ENCODE data around the gene NAALADL1. TPM values are rescaled to one million over a fixed set of nuclear protein-coding genes. Genes with fewer than 3 reads are reported as not detected.
"Not testable (repeated sequence)": the region's sequence is repeated elsewhere in the genome, so short reads cannot be mapped to it uniquely, and the experiment has no call there.

Gene NAALADL1
- total RNA-seq, 1 donor from 2014 or later = not detected

DNA sequence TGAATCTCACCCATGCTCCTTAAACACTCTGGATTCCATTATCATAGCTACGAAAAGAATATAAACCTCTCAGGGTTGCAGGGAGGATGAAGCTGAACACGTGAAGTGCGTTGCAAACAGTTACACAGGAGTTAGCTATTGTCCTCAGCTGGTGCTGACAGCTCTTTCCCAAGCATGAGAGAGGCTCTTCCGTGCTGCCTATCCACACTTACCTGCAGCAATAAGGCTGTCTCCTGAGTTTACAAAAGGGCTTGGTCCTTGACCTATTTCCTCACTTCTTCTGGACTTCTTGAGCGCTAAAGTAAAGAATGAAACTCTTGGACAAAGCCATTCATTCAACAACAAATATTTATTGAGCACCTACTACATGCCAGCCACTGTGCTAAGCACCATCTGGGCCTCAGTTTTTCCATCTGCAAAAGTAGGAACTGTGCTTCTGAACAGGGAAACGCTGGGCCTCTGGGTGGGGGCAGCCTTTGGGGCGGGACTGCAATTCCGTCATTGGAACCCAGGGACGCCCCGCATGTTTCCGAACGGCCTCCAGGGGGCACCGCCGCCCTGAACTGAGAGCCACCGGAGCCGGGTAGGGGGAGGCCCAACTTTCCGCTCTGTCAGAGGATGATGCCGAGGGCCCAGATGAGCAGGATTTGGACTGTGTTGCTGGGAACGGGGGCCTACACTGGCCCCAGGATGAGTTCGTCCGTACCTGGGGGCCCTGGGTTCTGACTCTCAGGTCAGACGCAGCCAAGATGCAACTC is 45.0 kb downstream of the NAALADL1 start:
- Mint-ChIP-seq H3K9me3 (ENCODE audit: unreplicated experiment) (no peaks in the 10 kb centered on the region), H3K4me1 (ENCODE audit: unreplicated experiment) (peaks cover 13% of the 10 kb centered on the region), H3K27ac (ENCODE audit: unreplicated experiment) (peak overlapping the region; percentile 91), H3K27me3 (ENCODE audit: unreplicated experiment) (peaks cover 2% of the 10 kb centered on the region), H3K36me3 (ENCODE audit: low read depth, unreplicated experiment) (peaks cover 8% of the 10 kb centered on the region), H3K4me3 (ENCODE audit: unreplicated experiment) (peak overlapping the region; percentile 90)
- TF ChIP-seq, protein P1, sequence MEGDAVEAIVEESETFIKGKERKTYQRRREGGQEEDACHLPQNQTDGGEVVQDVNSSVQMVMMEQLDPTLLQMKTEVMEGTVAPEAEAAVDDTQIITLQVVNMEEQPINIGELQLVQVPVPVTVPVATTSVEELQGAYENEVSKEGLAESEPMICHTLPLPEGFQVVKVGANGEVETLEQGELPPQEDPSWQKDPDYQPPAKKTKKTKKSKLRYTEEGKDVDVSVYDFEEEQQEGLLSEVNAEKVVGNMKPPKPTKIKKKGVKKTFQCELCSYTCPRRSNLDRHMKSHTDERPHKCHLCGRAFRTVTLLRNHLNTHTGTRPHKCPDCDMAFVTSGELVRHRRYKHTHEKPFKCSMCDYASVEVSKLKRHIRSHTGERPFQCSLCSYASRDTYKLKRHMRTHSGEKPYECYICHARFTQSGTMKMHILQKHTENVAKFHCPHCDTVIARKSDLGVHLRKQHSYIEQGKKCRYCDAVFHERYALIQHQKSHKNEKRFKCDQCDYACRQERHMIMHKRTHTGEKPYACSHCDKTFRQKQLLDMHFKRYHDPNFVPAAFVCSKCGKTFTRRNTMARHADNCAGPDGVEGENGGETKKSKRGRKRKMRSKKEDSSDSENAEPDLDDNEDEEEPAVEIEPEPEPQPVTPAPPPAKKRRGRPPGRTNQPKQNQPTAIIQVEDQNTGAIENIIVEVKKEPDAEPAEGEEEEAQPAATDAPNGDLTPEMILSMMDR (IDR thresholded peaks at IDR 0.05; ENCODE audit: unreplicated experiment) = no peak
- DNase-seq (ENCODE audit: low spot score) = peak; percentile 93

DNA sequence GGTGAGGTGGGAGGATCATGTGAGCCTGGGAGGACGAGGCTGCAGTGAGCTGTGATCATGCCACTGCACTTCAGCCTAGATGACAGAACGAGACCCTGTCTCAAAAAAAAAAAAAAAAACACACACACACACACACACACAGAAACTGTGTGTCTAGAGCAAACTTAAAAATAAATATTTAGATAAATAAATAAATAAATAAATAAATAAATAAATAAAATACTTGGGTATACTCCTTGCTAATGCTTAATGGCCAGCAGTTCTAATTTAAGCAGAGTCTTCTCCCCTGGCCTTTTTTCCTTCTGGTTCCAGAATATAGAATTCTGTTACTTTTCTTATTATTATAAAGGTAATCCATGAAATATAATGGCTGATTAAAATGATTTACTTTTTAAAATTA is 49.5 kb downstream of the NAALADL1 start:
- no peaks in the 10 kb centered on the region for H3K9me3 Mint-ChIP-seq (ENCODE audit: unreplicated experiment)

DNA sequence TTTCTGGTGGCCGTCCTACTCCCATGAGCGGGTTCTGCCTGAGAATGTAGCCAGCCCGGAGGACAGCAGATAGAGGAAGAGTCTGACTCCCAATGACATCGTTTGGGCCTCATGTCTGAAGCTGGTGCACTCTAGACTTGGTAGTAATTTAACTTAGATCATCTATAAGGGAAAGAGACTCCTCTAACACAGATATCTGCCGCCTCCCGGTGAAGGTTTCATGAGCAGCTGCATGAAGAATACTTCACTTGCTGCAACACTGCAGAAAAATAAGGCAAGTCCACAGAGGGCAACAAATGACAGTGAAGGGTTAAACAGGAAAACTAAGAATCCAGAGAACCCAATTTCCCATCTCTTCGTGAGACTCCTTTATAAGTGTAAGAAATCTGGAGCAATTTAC is 50.3 kb downstream of the NAALADL1 start:
- Mint-ChIP-seq H3K4me1 (ENCODE audit: unreplicated experiment) (peaks cover 3% of the 10 kb centered on the region), H3K4me3 (ENCODE audit: unreplicated experiment) (no peak overlapping the region), H3K27me3 (ENCODE audit: unreplicated experiment) (peaks cover 6% of the 10 kb centered on the region), H3K27ac (ENCODE audit: unreplicated experiment) (no peak overlapping the region), H3K9me3 (ENCODE audit: unreplicated experiment) (no peaks in the 10 kb centered on the region), H3K36me3 (ENCODE audit: low read depth, unreplicated experiment) (no peaks in the 10 kb centered on the region)
- DNase-seq (ENCODE audit: low spot score) = no peak
- TF ChIP-seq, protein P1 (IDR thresholded peaks at IDR 0.05; ENCODE audit: unreplicated experiment) = no peak

More for the DNA sequence above, 49.5 kb downstream of the NAALADL1 start:
- Mint-ChIP-seq H3K4me1 (ENCODE audit: unreplicated experiment) (peaks cover 7% of the 10 kb centered on the region), H3K36me3 (ENCODE audit: low read depth, unreplicated experiment) (no peaks in the 10 kb centered on the region), H3K27ac (ENCODE audit: unreplicated experiment) (no peak overlapping the region), H3K4me3 (ENCODE audit: unreplicated experiment) (no peak overlapping the region), H3K27me3 (ENCODE audit: unreplicated experiment) (peaks cover 6% of the 10 kb centered on the region)
- TF ChIP-seq, protein P1 (IDR thresholded peaks at IDR 0.05; ENCODE audit: unreplicated experiment) = no peak
- no peak for DNase-seq (ENCODE audit: low spot score)

DNA sequence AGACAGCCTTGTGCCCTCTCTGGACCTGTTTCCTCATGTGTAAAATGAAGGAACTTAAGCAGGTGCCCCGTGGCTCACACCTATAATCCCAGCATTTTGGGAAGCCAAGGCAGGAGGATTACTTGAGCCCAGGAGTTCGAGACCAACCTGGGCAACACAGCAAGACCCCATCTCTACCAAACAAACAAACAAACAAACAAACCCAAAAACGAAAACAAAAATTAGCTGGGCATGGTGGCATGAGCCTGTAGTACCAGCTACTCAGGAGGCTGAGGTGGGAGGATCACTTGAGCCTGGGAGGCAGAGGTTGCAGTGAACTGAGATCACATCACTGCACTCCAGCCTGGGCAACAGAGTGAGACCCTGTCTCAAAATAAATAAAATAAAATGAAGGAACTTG is 54.4 kb downstream of the NAALADL1 start:
- not testable (repeated sequence) for H3K27me3 Mint-ChIP-seq (ENCODE audit: unreplicated experiment)

DNA sequence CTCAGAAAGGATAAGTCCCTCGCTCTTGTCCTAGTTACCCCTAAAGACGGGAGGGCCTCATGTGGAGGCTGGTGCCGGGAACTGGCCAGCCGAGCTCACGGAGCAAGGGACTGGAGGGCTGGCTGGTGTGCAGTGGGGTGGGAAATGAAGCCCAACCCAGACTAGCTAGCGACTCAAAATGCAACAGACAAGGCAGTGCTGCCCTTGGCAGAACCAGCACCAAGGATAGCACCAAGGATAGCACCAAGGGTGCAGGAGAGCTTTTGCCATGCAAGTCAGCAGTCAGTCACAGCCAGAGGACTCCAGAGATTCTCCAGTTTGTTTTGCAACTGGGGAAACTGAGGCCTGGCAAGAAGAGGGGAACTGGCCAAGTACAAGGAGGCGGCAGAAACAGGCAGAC is 55.1 kb downstream of the NAALADL1 start:
- H3K27me3 Mint-ChIP-seq (ENCODE audit: unreplicated experiment) = peaks cover 8% of the 10 kb centered on the region
- H3K4me1 Mint-ChIP-seq (ENCODE audit: unreplicated experiment) = no peaks in the 10 kb centered on the region
- no peaks in the 10 kb centered on the region for H3K36me3 Mint-ChIP-seq (ENCODE audit: low read depth, unreplicated experiment)
- no peaks in the 10 kb centered on the region for H3K9me3 Mint-ChIP-seq (ENCODE audit: unreplicated experiment)
- DNase-seq (ENCODE audit: low spot score) = no peak
- no peak overlapping the region for H3K27ac Mint-ChIP-seq (ENCODE audit: unreplicated experiment)
- TF ChIP-seq, protein P1 (IDR thresholded peaks at IDR 0.05; ENCODE audit: unreplicated experiment) = no peak
- no peak overlapping the region for H3K4me3 Mint-ChIP-seq (ENCODE audit: unreplicated experiment)

More for the DNA sequence above, 54.4 kb downstream of the NAALADL1 start:
- H3K4me3 Mint-ChIP-seq (ENCODE audit: unreplicated experiment); H3K36me3 Mint-ChIP-seq (ENCODE audit: low read depth, unreplicated experiment); H3K4me1 Mint-ChIP-seq (ENCODE audit: unreplicated experiment); H3K27ac Mint-ChIP-seq (ENCODE audit: unreplicated experiment); H3K9me3 Mint-ChIP-seq (ENCODE audit: unreplicated experiment); DNase-seq (ENCODE audit: low spot score): not testable (repeated sequence)

Measured in endothelial cell (in vitro differentiated cells).